CD14-positive monocyte (primary cell): ENCODE data around the gene ITGB3. TPM values are rescaled to one million over a fixed set of nuclear protein-coding genes. Genes with fewer than 3 reads are reported as not detected.

Experiments
- DNase-seq, 3 donors: peaks; one replicate each; pipeline ENCODE4 v3.0.0-alpha.2; 2011 to 2022
- H2AFZ ChIP-seq: 2 replicates; pipeline ENCODE4 v1.6.0; 2012; ENCODE audit warnings: mild to moderate bottlenecking, low read depth, low read length, inconsistent platforms; ENCODE audit not compliant: insufficient read depth, poor library complexity, severe bottlenecking
- H3K27ac ChIP-seq, 2 donors: 1 replicate in 1 of 2; 2 replicates in 1 of 2; pipeline ENCODE4 v1.5.1; 2012 to 2013; ENCODE audit warnings: low read length in 2 of 2, control low read depth in 1 of 2, inconsistent platforms in 1 of 2, low read depth in 1 of 2, mild to moderate bottlenecking in 1 of 2
- H3K27me3 ChIP-seq, 2 donors: one replicate each; pipeline versions ENCODE4 v1.6.0 to v1.6.1; 2011 to 2013; ENCODE audit warnings: low read length in 2 of 2; ENCODE audit not compliant: control insufficient read depth in 2 of 2, insufficient read depth in 2 of 2
- H3K36me3 ChIP-seq, 2 donors: replicated peaks in 1 of 2; 1 replicate in 1 of 2; 2 replicates in 1 of 2; pipeline versions ENCODE4 v1.5.1 to v1.6.1; 2012 to 2013; ENCODE audit warnings: low read length in 2 of 2, control low read depth in 1 of 2, inconsistent platforms in 1 of 2, mild to moderate bottlenecking in 1 of 2; ENCODE audit not compliant: insufficient read depth in 2 of 2, control insufficient read depth in 1 of 2
- H3K4me1 ChIP-seq, 2 donors: 1 replicate in 1 of 2; 2 replicates in 1 of 2; pipeline versions ENCODE4 v1.5.1 to v1.6.1; 2012 to 2013; ENCODE audit warnings: low read length in 2 of 2, control low read depth in 1 of 2, inconsistent platforms in 1 of 2, mild to moderate bottlenecking in 1 of 2, moderate library complexity in 1 of 2; ENCODE audit not compliant: insufficient read depth in 2 of 2, control insufficient read depth in 1 of 2
- H3K4me2 ChIP-seq: replicated peaks from 2 replicates; pipeline ENCODE3; 2012; ENCODE audit warnings: low read length, moderate library complexity, mild to moderate bottlenecking; ENCODE audit not compliant: poor library complexity, severe bottlenecking; ENCODE audit errors: extremely low read depth
- H3K4me3 ChIP-seq, 3 experiments: fragments of 200-600 bp in 1 of 3; sonication (generic) in 1 of 3; replicated peaks in 1 of 3; 1 replicate in 2 of 3; 2 replicates in 1 of 3; pipeline ENCODE4 v1.5.1; 2011 to 2013; ENCODE audit warnings: low read length in 3 of 3, mild to moderate bottlenecking in 3 of 3, control low read depth in 2 of 3, low read depth in 2 of 3, inconsistent platforms in 1 of 3, moderate library complexity in 1 of 3
- H3K79me2 ChIP-seq: 2 replicates; pipeline ENCODE4 v1.6.0; 2012; ENCODE audit warnings: mild to moderate bottlenecking, control low read depth, inconsistent platforms, low read length, moderate library complexity; ENCODE audit not compliant: insufficient read depth
- H3K9ac ChIP-seq: 2 replicates; pipeline ENCODE4 v1.6.0; 2017; ENCODE audit warnings: low read length, mild to moderate bottlenecking; ENCODE audit not compliant: insufficient read depth, poor library complexity, severe bottlenecking
- H3K9me3 ChIP-seq, 2 donors: replicated peaks in 1 of 2; 1 replicate in 1 of 2; 2 replicates in 1 of 2; pipeline versions ENCODE4 v1.5.1 to v1.6.1; 2012 to 2013; ENCODE audit warnings: low read length in 2 of 2, control low read depth in 1 of 2; ENCODE audit not compliant: control insufficient read depth in 1 of 2, insufficient read depth in 1 of 2
- H4K20me1 ChIP-seq: 2 replicates; pipeline ENCODE4 v1.6.0; 2012; ENCODE audit warnings: mild to moderate bottlenecking, low read length, control low read depth, moderate library complexity; ENCODE audit not compliant: insufficient read depth
- H3K27ac Mint-ChIP-seq, 7 donors: one replicate each; pipeline ENCODE4 v1.8.0; 2020; ENCODE audit warnings: mild to moderate bottlenecking in 7 of 7, mixed read lengths in 7 of 7, moderate library complexity in 6 of 7, inconsistent platforms in 2 of 7
- H3K27me3 Mint-ChIP-seq, 3 donors: one replicate each; pipeline ENCODE4 v1.8.0; 2021 to 2022; ENCODE audit warnings: low read depth in 3 of 3, mild to moderate bottlenecking in 3 of 3, mixed read lengths in 3 of 3, moderate library complexity in 3 of 3, inconsistent platforms in 1 of 3
- H3K36me3 Mint-ChIP-seq, 2 donors: one replicate each; pipeline ENCODE4 v1.8.0; 2020; ENCODE audit warnings: mixed read lengths in 2 of 2, inconsistent platforms in 1 of 2, mild to moderate bottlenecking in 1 of 2
- H3K4me1 Mint-ChIP-seq: one replicate; pipeline ENCODE4 v1.8.0; 2020; ENCODE audit warnings: mild to moderate bottlenecking, mixed read lengths
- H3K4me3 Mint-ChIP-seq, 2 donors: one replicate each; pipeline ENCODE4 v1.8.0; 2020; ENCODE audit warnings: mild to moderate bottlenecking in 2 of 2, mixed read lengths in 2 of 2, moderate library complexity in 1 of 2
- H3K9me3 Mint-ChIP-seq, 7 donors: one replicate each; pipeline ENCODE4 v1.8.0; 2020 to 2022; ENCODE audit warnings: mixed read lengths in 7 of 7, mild to moderate bottlenecking in 6 of 7, moderate library complexity in 6 of 7, inconsistent platforms in 2 of 7
- WGBS: methylation state at CpG from one replicate; pipeline ENCODE4 v1.1.5; 2013; ENCODE audit warnings: missing lambda C conversion rate; ENCODE audit not compliant: insufficient coverage; 5-methylcytosine and 5-hydroxymethylcytosine counted together
- intact Hi-C, 2 donors: fragments of 100-400 bp; cut with micrococcal nuclease; formaldehyde crosslinking; loops; one replicate each; pipeline versions ENCODE4 v1.15.0 to v1.15.1; 2023
- polyA plus RNA-seq, 3 donors: library from polyadenylated mRNA; depleted of rRNA in 1 of 3; unstranded in 2 of 3; stranded (reverse) in 1 of 3; fragments of 300-500 nt in 2 of 3; fragments of >200 nt in 1 of 3; fragmentation: Illumina TruSeq in 2 of 3; gene quantifications; 1 replicate in 2 of 3; 2 replicates in 1 of 3; pipeline ENCODE4 v1.2.3, GENCODE V29; 2012 to 2021
- TF ChIP-seq, protein P1 (sequence below): fragments of 200-600 bp; IDR thresholded peaks from one replicate; pipeline ENCODE4 v1.8.0; 2022; ENCODE audit warnings: antibody characterized with exemption, mild to moderate bottlenecking

Gene ITGB3
- polyA plus RNA-seq, 3 donors, result 0.01 to 1.6 (median 1.3) TPM

DNA sequence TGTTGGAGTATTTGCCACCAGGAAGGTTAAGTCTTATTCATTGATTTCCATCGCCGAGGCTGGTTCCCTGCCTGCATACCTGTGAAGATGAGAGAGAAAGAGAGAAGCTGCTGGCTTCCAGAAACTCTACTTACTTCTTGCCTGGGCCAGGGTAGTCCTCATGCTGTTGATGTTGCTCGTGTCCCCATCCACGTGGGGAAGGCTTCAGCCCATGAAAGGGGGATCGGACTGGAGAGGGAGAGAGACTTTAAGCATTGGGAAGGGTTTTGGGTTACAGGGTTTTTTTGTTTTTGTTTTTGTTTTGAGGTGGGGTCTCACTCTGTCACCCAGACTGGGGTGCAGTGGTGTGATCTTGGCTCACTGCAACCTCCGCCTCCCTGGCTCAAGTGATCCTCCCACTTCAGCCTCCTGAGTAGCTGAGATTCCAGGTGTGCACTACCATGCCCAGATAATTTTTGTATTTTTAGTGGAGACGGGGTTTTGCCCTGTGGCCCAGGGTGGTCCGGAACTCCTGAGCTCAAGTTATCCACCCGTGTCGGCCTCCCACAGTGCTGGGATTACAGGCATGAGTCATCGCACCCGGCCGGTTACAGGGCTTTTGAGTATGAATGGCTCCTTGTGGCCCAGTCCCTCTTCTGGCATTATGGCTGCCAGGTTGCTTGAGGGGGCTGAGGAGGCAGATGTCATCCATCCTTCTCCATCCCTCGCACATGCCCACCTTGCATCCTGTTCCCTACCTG, 26.6 kb downstream of the ITGB3 start:
- Histone ChIP-seq H3K4me3 (no peak overlapping the region), H2AFZ (peak overlapping the region; percentile 72), H3K27me3 (no peaks in the 10 kb centered on the region), H4K20me1 (no peaks in the 10 kb centered on the region), H3K9me3 (no peaks in the 10 kb centered on the region), H3K4me1 (peaks cover 63 to 64% of the 10 kb centered on the region in 2 donors), H3K9ac (no peak overlapping the region), H3K4me2 (peak overlapping the region; percentile 68), H3K27ac (peak overlapping the region; percentile 72 to 77), H3K79me2 (no peaks in the 10 kb centered on the region), H3K36me3 (no peaks in the 10 kb centered on the region)
- Mint-ChIP-seq H3K4me3 (peak overlapping the region; percentile 21 to 50), H3K36me3 (peaks cover 0 to 1% of the 10 kb centered on the region in 2 donors), H3K4me1 (peaks cover 62% of the 10 kb centered on the region), H3K9me3 (peaks cover 0 to 3% (median 0%) of the 10 kb centered on the region in 7 donors), H3K27ac (peak overlapping the region; percentile 86 to 95 (median 90)), H3K27me3 (no peaks in the 10 kb centered on the region)
- TF ChIP-seq, protein P1, sequence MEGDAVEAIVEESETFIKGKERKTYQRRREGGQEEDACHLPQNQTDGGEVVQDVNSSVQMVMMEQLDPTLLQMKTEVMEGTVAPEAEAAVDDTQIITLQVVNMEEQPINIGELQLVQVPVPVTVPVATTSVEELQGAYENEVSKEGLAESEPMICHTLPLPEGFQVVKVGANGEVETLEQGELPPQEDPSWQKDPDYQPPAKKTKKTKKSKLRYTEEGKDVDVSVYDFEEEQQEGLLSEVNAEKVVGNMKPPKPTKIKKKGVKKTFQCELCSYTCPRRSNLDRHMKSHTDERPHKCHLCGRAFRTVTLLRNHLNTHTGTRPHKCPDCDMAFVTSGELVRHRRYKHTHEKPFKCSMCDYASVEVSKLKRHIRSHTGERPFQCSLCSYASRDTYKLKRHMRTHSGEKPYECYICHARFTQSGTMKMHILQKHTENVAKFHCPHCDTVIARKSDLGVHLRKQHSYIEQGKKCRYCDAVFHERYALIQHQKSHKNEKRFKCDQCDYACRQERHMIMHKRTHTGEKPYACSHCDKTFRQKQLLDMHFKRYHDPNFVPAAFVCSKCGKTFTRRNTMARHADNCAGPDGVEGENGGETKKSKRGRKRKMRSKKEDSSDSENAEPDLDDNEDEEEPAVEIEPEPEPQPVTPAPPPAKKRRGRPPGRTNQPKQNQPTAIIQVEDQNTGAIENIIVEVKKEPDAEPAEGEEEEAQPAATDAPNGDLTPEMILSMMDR, result no peak
- 81% methylated on average over 5 of the region's 14 CpGs for WGBS
- intact Hi-C loops, result no loop called here
- DNase-seq, result peak in 1 of 3 donors; percentile 26

DNA sequence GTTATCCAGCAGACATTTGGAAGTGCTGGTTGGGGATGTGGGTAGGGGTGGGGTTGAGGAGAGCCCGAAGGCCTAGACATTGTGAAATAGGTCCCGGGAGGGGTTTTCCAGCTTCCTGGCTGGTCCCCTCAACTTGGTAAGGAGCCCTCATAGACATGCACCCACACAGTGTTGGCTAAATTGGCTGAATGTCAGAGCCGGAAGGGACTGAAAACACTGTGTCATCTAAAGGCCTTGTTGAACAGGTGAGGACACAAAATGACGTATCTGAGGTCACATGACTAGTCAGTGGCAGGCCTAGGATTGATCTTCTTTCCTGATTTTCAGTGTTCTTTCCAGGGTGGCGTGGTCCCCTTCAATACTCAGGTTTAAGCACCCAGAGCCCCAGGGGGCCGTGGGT, 27.6 kb downstream of the ITGB3 start:
- TF ChIP-seq, protein P1, result no peak
- intact Hi-C loops, result no loop called here
- no peak overlapping the region for H3K4me2 ChIP-seq
- H2AFZ ChIP-seq, result no peak overlapping the region
- H3K36me3 ChIP-seq, result no peaks in the 10 kb centered on the region
- peak overlapping the region in 4 of 7 donors; percentile 3 to 33 (median 26) for H3K27ac Mint-ChIP-seq
- H3K27me3 ChIP-seq, result no peaks in the 10 kb centered on the region
- H3K4me3 Mint-ChIP-seq, result no peak overlapping the region
- H4K20me1 ChIP-seq, result no peaks in the 10 kb centered on the region
- H3K36me3 Mint-ChIP-seq, result peaks cover 0 to 1% of the 10 kb centered on the region in 2 donors
- H3K9me3 Mint-ChIP-seq, result peaks cover 0 to 3% (median 0%) of the 10 kb centered on the region in 7 donors
- no peak overlapping the region for H3K27ac ChIP-seq
- DNase-seq, result peak in 1 of 3 donors; percentile 47
- peaks cover 56% of the 10 kb centered on the region for H3K4me1 Mint-ChIP-seq
- no peak overlapping the region for H3K4me3 ChIP-seq
- H3K9me3 ChIP-seq, result no peaks in the 10 kb centered on the region
- H3K9ac ChIP-seq, result no peak overlapping the region
- 84% methylated on average over 3 of the region's 6 CpGs for WGBS
- peaks cover 54% of the 10 kb centered on the region in 2 donors for H3K4me1 ChIP-seq
- no peaks in the 10 kb centered on the region for H3K79me2 ChIP-seq
- peaks cover 0 to 2% (median 1%) of the 10 kb centered on the region in 3 donors for H3K27me3 Mint-ChIP-seq
